PC-3 (cell line): ENCODE data around the gene SIGLECL1. TPM values are rescaled to one million over a fixed set of nuclear protein-coding genes. Genes with fewer than 3 reads are reported as not detected.

Experiments used
- ATAC-seq: fragments of 200-7000 bp; cut with Tn5 transposase; 2 replicates; pipeline ENCODE4 v1.9.1; 2020; ENCODE audit warnings: mild to moderate bottlenecking, moderate library complexity
- BruUV-seq: library from RNA; stranded (reverse); fragments of 400-500 nt; replicated peaks from 2 replicates; lab custom pipeline; 2021; lab: Mats Ljungman, UMichigan
- CTCF ChIA-PET: fragments of 300-600 bp; sonication (Branson Sonifier 250); formaldehyde crosslinking; loops from one replicate; lab custom pipeline; 2022; ENCODE audit warnings: antibody characterized with exemption; lab: Charles Lee
- POLR2A ChIA-PET: fragments of 300-600 bp; sonication (Branson Sonifier 250); formaldehyde crosslinking; loops from one replicate; lab custom pipeline; 2022; ENCODE audit warnings: antibody characterized with exemption; ENCODE audit not compliant: unreplicated experiment; lab: Charles Lee
- DNase-seq: peaks from one replicate; pipeline ENCODE4 v3.0.0-alpha.2; 2015
- H2AFZ ChIP-seq: fragments of 300-600 bp; sonication (generic); 2 replicates; pipeline ENCODE4 v1.6.0; 2016; ENCODE audit warnings: antibody characterized with exemption, low read length
- H3F3A ChIP-seq: fragments of 300-600 bp; sonication (generic); one replicate; pipeline ENCODE4 v1.6.0; 2017; ENCODE audit warnings: antibody characterized with exemption, low read length, control low read depth, mild to moderate bottlenecking; ENCODE audit not compliant: unreplicated experiment
- H3K27ac ChIP-seq: fragments of 300-600 bp; sonication (generic); 2 replicates; pipeline ENCODE4 v1.5.1; 2016; ENCODE audit warnings: mild to moderate bottlenecking, low read length
- H3K27me3 ChIP-seq: fragments of 300-600 bp; sonication (generic); 2 replicates; pipeline ENCODE4 v1.6.1; 2016; ENCODE audit warnings: low read length, mixed read lengths
- H3K36me3 ChIP-seq: fragments of 300-600 bp; sonication (generic); 2 replicates; pipeline ENCODE4 v1.6.1; 2016; ENCODE audit warnings: low read depth, mixed run types, low read length, mixed read lengths
- H3K4me1 ChIP-seq: fragments of 300-600 bp; sonication (generic); 2 replicates; pipeline ENCODE4 v1.5.1; 2016; ENCODE audit warnings: low read length; ENCODE audit not compliant: insufficient read depth
- H3K4me2 ChIP-seq: fragments of 300-600 bp; sonication (generic); 2 replicates; pipeline ENCODE4 v1.6.0; 2016; ENCODE audit warnings: low read length
- H3K4me3 ChIP-seq: fragments of 300-600 bp; sonication (generic); 2 replicates; pipeline ENCODE4 v1.5.1; 2016; ENCODE audit warnings: mild to moderate bottlenecking, low read length, mixed read lengths
- H3K79me2 ChIP-seq: fragments of 300-600 bp; sonication (generic); 2 replicates; pipeline ENCODE4 v1.6.1; 2017; ENCODE audit warnings: low read length, mixed read lengths
- H3K9ac ChIP-seq: fragments of 300-600 bp; sonication (generic); 2 replicates; pipeline ENCODE4 v1.6.0; 2016; ENCODE audit warnings: mild to moderate bottlenecking, low read length
- H3K9me2 ChIP-seq: fragments of 300-600 bp; sonication (generic); replicated peaks from 2 replicates; pipeline ENCODE4 v1.6.1; 2016; ENCODE audit warnings: mixed run types, low read length, mixed read lengths
- H3K9me3 ChIP-seq: fragments of 300-600 bp; sonication (generic); 2 replicates; pipeline ENCODE4 v1.6.1; 2016; ENCODE audit warnings: low read length, mixed read lengths
- H4K20me1 ChIP-seq: fragments of 300-600 bp; sonication (generic); 2 replicates; pipeline ENCODE4 v1.6.1; 2016; ENCODE audit warnings: low read length, mixed read lengths
- EZH2 ChIP-seq: fragments of 300-600 bp; sonication (generic); IDR thresholded peaks from one replicate; pipeline ENCODE4 v1.6.1; 2017; ENCODE audit warnings: antibody characterized with exemption, mild to moderate bottlenecking, low read length; ENCODE audit not compliant: unreplicated experiment
- EZH2phosphoT487 ChIP-seq: fragments of 300-600 bp; sonication (generic); IDR thresholded peaks from 2 replicates; pipeline ENCODE4 v1.6.1; 2018; ENCODE audit warnings: mild to moderate bottlenecking, antibody characterized with exemption, low read length, borderline replicate concordance
- intact Hi-C: fragments of 100-400 bp; cut with micrococcal nuclease; formaldehyde crosslinking; loops from 2 replicates; pipeline ENCODE4 v1.9.0; 2023
- total RNA-seq: library from RNA; depleted of rRNA; stranded (reverse); fragments of >200 nt; gene quantifications from 2 replicates; pipeline ENCODE4 v1.2.3, GENCODE V29; 2014
- TF ChIP-seq, protein P1 (sequence below): fragments of 300-600 bp; sonication (generic); conservative IDR thresholded peaks from 2 replicates; pipeline ENCODE4 v1.5.1; 2017; ENCODE audit warnings: antibody characterized with exemption, low read depth, mild to moderate bottlenecking, low read length

Gene SIGLECL1
- total RNA-seq, 1 experiment from 2014 or later = not detected

DNA sequence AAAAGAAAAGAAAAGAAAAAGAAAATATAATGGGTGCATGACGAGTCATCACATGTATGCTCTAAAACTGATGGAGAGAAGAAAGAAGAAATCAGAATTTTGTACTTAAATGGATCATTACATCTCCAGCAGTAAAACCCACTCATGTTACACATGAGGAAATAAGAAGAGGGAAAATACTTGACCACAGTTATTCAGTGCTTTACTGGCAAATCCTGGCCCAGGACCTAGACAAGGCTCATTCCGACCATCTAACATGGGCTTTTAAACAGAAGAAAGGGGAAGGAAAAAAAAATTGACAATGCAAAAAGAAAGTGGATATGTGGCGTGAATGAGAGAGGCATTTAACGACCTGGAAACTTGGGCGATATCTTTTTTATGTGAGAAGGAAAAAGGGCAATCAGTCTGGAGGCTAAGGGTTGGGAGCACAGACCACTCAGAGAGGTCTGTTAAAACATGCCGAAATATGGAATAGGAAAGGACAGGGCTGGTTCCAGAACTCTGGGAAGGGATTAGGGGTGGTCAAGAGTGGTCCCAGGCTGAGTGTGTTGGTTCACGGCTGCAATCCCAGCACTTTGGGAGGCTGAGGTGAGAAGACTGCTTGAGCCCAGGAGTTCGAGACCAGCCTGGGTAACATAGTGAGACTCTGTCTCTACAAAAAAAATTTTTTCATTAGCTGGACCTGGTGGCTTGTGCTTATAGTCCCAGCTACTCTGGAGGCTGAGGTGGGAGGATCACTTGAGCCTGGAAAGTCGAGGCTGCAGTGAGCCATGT, 1.6 kb downstream of the SIGLECL1 start:
- ATAC-seq (no peak), DNase-seq (no peak)
- no peaks in the 10 kb centered on the region for H3F3A ChIP-seq
- intact Hi-C loops = no loop called here
- H3K27ac ChIP-seq = no peak overlapping the region
- H3K4me3 ChIP-seq = no peak overlapping the region
- H3K4me2 ChIP-seq = no peak overlapping the region
- ChIA-PET CTCF (no interaction called here), POLR2A (no interaction called here)
- no peaks in the 10 kb centered on the region for H3K4me1 ChIP-seq
- H2AFZ ChIP-seq = no peak overlapping the region
- peaks cover 51% of the 10 kb centered on the region for H3K27me3 ChIP-seq
- no peaks in the 10 kb centered on the region for H3K9me3 ChIP-seq
- no peaks in the 10 kb centered on the region for H3K79me2 ChIP-seq
- H3K9me2 ChIP-seq = no peaks in the 10 kb centered on the region
- TF ChIP-seq, protein P1, sequence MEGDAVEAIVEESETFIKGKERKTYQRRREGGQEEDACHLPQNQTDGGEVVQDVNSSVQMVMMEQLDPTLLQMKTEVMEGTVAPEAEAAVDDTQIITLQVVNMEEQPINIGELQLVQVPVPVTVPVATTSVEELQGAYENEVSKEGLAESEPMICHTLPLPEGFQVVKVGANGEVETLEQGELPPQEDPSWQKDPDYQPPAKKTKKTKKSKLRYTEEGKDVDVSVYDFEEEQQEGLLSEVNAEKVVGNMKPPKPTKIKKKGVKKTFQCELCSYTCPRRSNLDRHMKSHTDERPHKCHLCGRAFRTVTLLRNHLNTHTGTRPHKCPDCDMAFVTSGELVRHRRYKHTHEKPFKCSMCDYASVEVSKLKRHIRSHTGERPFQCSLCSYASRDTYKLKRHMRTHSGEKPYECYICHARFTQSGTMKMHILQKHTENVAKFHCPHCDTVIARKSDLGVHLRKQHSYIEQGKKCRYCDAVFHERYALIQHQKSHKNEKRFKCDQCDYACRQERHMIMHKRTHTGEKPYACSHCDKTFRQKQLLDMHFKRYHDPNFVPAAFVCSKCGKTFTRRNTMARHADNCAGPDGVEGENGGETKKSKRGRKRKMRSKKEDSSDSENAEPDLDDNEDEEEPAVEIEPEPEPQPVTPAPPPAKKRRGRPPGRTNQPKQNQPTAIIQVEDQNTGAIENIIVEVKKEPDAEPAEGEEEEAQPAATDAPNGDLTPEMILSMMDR = no peak
- no peak for TF ChIP-seq EZH2
- no peak overlapping the region for H3K9ac ChIP-seq
- no peaks in the 10 kb centered on the region for H3K36me3 ChIP-seq
- no TSS peak for BruUV-seq
- H4K20me1 ChIP-seq = no peaks in the 10 kb centered on the region

DNA sequence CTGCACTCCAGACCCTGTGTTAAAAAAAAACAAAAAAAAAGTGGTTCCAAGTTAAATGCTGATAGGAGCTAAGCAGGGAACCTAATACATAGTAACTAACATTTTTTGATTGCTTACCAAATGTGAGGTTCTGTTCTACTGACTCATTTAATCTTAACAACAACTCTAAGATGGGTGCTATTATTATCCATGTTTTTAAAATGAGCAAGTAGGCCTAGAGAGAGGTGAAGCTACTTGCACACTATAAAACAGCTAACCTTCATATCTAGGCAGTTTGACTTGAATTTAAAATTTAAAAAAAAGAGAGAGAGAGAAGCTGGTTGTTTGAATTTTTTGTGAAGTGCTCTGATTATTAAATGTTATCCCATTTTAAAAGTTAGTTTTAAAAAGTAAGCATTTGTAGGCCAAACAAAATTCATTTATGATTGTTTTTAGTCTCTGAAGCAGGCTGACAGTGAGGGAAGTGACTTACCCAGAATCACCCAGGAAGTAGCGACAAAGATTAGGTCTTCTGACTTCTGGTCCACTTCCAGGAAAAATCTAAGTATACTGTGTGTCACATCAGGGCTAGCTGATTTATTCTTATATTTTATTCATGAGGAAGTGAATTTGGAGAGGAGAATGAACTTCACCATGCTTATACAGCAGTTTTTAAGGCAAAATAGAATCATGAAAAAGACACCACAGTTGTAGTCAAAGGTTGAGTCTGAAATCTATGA, 2.4 kb downstream of the SIGLECL1 start:
- ChIA-PET POLR2A (no interaction called here), CTCF (no interaction called here)
- Histone ChIP-seq H2AFZ (no peak overlapping the region), H3F3A (no peaks in the 10 kb centered on the region), H3K27ac (no peak overlapping the region), H3K4me2 (no peak overlapping the region), H3K9me3 (no peaks in the 10 kb centered on the region), H4K20me1 (no peaks in the 10 kb centered on the region), H3K4me1 (no peaks in the 10 kb centered on the region), H3K36me3 (no peaks in the 10 kb centered on the region), H3K9ac (no peak overlapping the region), H3K9me2 (no peaks in the 10 kb centered on the region), H3K27me3 (peaks cover 54% of the 10 kb centered on the region), H3K4me3 (no peak overlapping the region), H3K79me2 (no peaks in the 10 kb centered on the region)
- ATAC-seq (no peak), DNase-seq (no peak)
- intact Hi-C loops = no loop called here
- TF ChIP-seq EZH2phosphoT487 (no peak), EZH2 (no peak)
- TF ChIP-seq, protein P1 = no peak
- BruUV-seq = no TSS peak

DNA sequence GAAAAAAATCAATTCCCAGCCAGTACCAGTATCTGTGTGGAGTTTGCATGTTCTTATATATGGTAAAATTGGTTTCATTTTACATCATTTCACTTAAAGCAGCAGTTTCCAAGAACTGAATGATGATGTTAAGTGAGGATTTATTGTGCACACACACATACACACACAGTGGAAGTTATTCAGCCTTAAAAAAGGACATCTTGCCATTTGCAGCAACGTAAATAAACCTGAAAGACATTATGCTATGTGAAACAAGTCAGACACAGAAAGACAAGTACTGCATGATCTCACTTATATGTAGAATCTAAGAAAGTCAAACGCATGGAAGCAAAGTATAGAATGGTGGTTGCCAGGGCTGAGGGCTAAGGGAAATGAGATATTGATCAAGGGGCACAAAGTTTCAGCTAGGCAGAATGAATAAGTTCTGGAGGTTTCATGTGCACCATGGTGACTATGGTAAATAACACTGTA, 5.3 kb downstream of the SIGLECL1 start:
- no peak overlapping the region for H3K4me3 ChIP-seq
- no peaks in the 10 kb centered on the region for H3K4me1 ChIP-seq
- DNase-seq = no peak
- no peaks in the 10 kb centered on the region for H3F3A ChIP-seq
- ChIA-PET POLR2A (no interaction called here), CTCF (no interaction called here)
- H3K9me2 ChIP-seq = no peaks in the 10 kb centered on the region
- H3K36me3 ChIP-seq = no peaks in the 10 kb centered on the region
- no peak for ATAC-seq
- H3K79me2 ChIP-seq = no peaks in the 10 kb centered on the region
- peaks cover 71% of the 10 kb centered on the region for H3K27me3 ChIP-seq
- no peak overlapping the region for H3K9ac ChIP-seq
- H2AFZ ChIP-seq = no peak overlapping the region
- intact Hi-C loops = no loop called here
- H3K27ac ChIP-seq = no peak overlapping the region
- no peak overlapping the region for H3K4me2 ChIP-seq
- H4K20me1 ChIP-seq = no peaks in the 10 kb centered on the region
- H3K9me3 ChIP-seq = no peaks in the 10 kb centered on the region
- BruUV-seq = no TSS peak
- TF ChIP-seq, protein P1 = no peak
- TF ChIP-seq EZH2 (no peak), EZH2phosphoT487 (no peak)
